ENCODE measurements around the gene HEPH. TPM values are rescaled to one million over a fixed set of nuclear protein-coding genes. Genes with fewer than 3 reads are reported as not detected.

Gene HEPH
- total and polyA plus RNA-seq, 7 donors: 10.2 to 152 (median 78.2) TPM

GRCh38 chrX:66164470-66164869 lies 423 bp downstream of the HEPH start:
- Histone ChIP-seq H3K4me1 (no peaks in the 10 kb centered on the region), H3K27ac (peak overlapping the region; percentile 51 to 78 (median 74)), H3K36me3 (no peaks in the 10 kb centered on the region), H3K9me3 (no peaks in the 10 kb centered on the region), H3K4me3 (peak overlapping the region; percentile 25 to 51 (median 44)), H3K27me3 (no peaks in the 10 kb centered on the region)
- WGBS, 2 donors: 9 to 42% methylated on average over 3 of the region's 3 CpGs
- intact Hi-C loops (cut with DNase I): loop anchor here (10.0 kb wide), 1 partner anchor 470 kb away; no protein-coding TSS in a partner anchor
- DNase-seq: no peak
- TF ChIP-seq POLR2A (IDR thresholded peaks at IDR 0.05) (no peak), EP300 (IDR thresholded peaks at IDR 0.05) (no peak), POLR2AphosphoS5 (IDR thresholded peaks at IDR 0.05) (no peak)
- TF ChIP-seq, protein P1, sequence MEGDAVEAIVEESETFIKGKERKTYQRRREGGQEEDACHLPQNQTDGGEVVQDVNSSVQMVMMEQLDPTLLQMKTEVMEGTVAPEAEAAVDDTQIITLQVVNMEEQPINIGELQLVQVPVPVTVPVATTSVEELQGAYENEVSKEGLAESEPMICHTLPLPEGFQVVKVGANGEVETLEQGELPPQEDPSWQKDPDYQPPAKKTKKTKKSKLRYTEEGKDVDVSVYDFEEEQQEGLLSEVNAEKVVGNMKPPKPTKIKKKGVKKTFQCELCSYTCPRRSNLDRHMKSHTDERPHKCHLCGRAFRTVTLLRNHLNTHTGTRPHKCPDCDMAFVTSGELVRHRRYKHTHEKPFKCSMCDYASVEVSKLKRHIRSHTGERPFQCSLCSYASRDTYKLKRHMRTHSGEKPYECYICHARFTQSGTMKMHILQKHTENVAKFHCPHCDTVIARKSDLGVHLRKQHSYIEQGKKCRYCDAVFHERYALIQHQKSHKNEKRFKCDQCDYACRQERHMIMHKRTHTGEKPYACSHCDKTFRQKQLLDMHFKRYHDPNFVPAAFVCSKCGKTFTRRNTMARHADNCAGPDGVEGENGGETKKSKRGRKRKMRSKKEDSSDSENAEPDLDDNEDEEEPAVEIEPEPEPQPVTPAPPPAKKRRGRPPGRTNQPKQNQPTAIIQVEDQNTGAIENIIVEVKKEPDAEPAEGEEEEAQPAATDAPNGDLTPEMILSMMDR (IDR thresholded peaks at IDR 0.05): no peak

DNA sequence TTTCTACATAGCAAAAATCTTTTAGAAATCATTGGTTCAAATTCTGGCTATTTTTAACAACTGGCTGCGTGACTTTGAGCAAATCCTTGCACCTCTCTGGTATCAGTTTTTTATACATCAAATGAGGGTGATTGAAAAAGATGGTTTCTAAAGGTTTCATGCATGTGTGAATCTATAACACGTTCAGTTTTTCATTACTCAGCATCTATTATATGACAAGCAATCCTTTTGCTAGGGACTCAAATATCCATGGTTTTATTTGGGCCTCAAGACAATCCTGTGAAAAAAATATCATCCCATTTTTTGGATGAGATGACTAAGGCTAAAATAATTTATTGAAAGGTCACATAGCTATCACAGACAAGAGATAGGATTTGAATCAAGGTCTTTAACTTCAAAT lies 884 bp downstream of the HEPH start:
- Histone ChIP-seq H3K27ac (peak overlapping the region; percentile 51 to 78 (median 74)), H3K4me1 (no peaks in the 10 kb centered on the region), H3K27me3 (no peaks in the 10 kb centered on the region), H3K9me3 (no peaks in the 10 kb centered on the region), H3K36me3 (no peaks in the 10 kb centered on the region), H3K4me3 (peak overlapping the region; percentile 25 to 51 (median 44))
- intact Hi-C loops (cut with DNase I): loop anchor here (10.0 kb wide), 1 partner anchor 470 kb away; no protein-coding TSS in a partner anchor
- no peak for DNase-seq
- no peak for TF ChIP-seq POLR2AphosphoS5 (IDR thresholded peaks at IDR 0.05)
- no peak for TF ChIP-seq EP300 (IDR thresholded peaks at IDR 0.05)
- TF ChIP-seq, protein P1 (IDR thresholded peaks at IDR 0.05): no peak
- no peak for TF ChIP-seq POLR2A (IDR thresholded peaks at IDR 0.05)
- 11 to 38% methylated on average over 2 of the region's 2 CpGs for WGBS, 2 donors

DNA sequence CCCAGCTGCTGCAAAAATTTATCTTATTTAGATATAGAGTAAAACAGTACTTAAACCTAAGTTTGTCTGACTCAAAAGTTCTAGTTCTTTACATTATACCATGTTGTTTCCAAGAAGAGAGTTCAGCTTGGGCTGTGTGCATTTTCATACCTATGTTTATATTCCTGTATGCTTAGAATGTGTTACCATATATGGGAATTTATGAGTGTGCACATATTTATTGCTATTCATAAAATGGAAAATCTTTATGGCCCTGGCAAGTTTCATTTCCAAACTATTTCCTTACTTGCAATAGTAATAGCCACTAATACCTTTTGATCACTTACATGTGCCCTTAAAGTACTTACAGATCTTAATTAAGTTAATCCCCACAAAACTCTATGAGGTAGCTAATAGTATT lies 2.6 kb downstream of the HEPH start:
- TF ChIP-seq, protein P1 (IDR thresholded peaks at IDR 0.05): no peak
- TF ChIP-seq POLR2AphosphoS5 (IDR thresholded peaks at IDR 0.05): no peak
- TF ChIP-seq EP300 (IDR thresholded peaks at IDR 0.05): no peak
- TF ChIP-seq POLR2A (IDR thresholded peaks at IDR 0.05): no peak
- Histone ChIP-seq H3K4me3 (peak overlapping the region in 2 of 4 donors; percentile 47 to 51), H3K27ac (peak overlapping the region; percentile 9 to 78 (median 74)), H3K36me3 (no peaks in the 10 kb centered on the region), H3K27me3 (no peaks in the 10 kb centered on the region), H3K9me3 (no peaks in the 10 kb centered on the region), H3K4me1 (peaks cover 0 to 6% (median 0%) of the 10 kb centered on the region in 4 donors)
- intact Hi-C loops (cut with DNase I): loop anchor here (10.0 kb wide), 1 partner anchor 472 kb away; no protein-coding TSS in a partner anchor
- DNase-seq: no peak

- 13 to 57% methylated on average over 2 of the region's 2 CpGs for WGBS, 2 donors
- H3K4me3 ChIP-seq: peak overlapping the region in 1 of 4 donors; percentile 47
- peaks cover 0 to 6% (median 0%) of the 10 kb centered on the region in 4 donors for H3K4me1 ChIP-seq
- H3K36me3 ChIP-seq: peaks cover 0 to 3% (median 0%) of the 10 kb centered on the region in 4 donors
- no peak for DNase-seq
- intact Hi-C loops (cut with DNase I): loop anchor here (10.0 kb wide), 1 partner anchor 473 kb away; no protein-coding TSS in a partner anchor
- peak overlapping the region in 3 of 4 donors; percentile 72 to 78 (median 77) for H3K27ac ChIP-seq
- TF ChIP-seq EP300 (IDR thresholded peaks at IDR 0.05): no peak
- TF ChIP-seq POLR2A (IDR thresholded peaks at IDR 0.05): no peak
- no peak for TF ChIP-seq POLR2AphosphoS5 (IDR thresholded peaks at IDR 0.05)
- TF ChIP-seq, protein P1 (IDR thresholded peaks at IDR 0.05): no peak
- no peaks in the 10 kb centered on the region for H3K27me3 ChIP-seq
- H3K9me3 ChIP-seq: no peaks in the 10 kb centered on the region
These were observed 3.4 kb downstream of the HEPH start for GRCh38 chrX:66167431-66167830.

DNA sequence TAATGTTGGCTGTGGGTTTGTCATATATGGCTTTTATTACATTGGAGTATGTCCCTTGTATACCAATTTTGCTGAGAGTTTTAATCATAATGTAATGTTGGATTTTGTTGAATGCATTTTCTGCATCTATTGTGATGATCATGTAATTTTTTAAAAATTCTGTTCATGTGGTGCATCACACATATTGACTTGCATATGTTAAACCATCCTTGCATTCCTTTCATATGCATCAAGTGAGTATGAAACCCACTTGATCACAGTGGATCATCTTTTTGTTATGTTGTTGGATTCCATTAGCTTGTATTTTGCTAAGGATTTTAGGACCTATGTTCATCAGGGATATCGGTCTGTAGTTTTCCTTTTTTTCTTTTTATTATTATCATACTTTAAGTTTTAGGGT lies 12.1 kb downstream of the HEPH start:
- H3K9me3 ChIP-seq: peaks cover 0 to 8% (median 3%) of the 10 kb centered on the region in 4 donors
- intact Hi-C loops (cut with DNase I): no loop called here
- no peaks in the 10 kb centered on the region for H3K27me3 ChIP-seq
- H3K36me3 ChIP-seq: peaks cover 0 to 54% (median 3%) of the 10 kb centered on the region in 4 donors
- DNase-seq: no peak
- no peak overlapping the region for H3K4me3 ChIP-seq
- H3K4me1 ChIP-seq: no peaks in the 10 kb centered on the region
- WGBS, 2 donors: 95 to 100% methylated on average over 1 of the region's 1 CpG
- H3K27ac ChIP-seq: no peak overlapping the region
- TF ChIP-seq POLR2A (IDR thresholded peaks at IDR 0.05) (no peak), EP300 (IDR thresholded peaks at IDR 0.05) (no peak), POLR2AphosphoS5 (IDR thresholded peaks at IDR 0.05) (no peak)
- TF ChIP-seq, protein P1 (IDR thresholded peaks at IDR 0.05): no peak
